COLO668 (cell line): ENCODE results near the gene STOM.
"Not testable (repeated sequence)": the region's sequence is repeated elsewhere in the genome, so short reads cannot be mapped to it uniquely, and the experiment has no call there.

Experiments used
- DNase-seq: peaks from one replicate; lab custom pipeline; 2025; ENCODE audit not compliant: unreplicated experiment; lab: John Stamatoyannopoulos, UW

STOM gene, protein sequence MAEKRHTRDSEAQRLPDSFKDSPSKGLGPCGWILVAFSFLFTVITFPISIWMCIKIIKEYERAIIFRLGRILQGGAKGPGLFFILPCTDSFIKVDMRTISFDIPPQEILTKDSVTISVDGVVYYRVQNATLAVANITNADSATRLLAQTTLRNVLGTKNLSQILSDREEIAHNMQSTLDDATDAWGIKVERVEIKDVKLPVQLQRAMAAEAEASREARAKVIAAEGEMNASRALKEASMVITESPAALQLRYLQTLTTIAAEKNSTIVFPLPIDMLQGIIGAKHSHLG

DNA sequence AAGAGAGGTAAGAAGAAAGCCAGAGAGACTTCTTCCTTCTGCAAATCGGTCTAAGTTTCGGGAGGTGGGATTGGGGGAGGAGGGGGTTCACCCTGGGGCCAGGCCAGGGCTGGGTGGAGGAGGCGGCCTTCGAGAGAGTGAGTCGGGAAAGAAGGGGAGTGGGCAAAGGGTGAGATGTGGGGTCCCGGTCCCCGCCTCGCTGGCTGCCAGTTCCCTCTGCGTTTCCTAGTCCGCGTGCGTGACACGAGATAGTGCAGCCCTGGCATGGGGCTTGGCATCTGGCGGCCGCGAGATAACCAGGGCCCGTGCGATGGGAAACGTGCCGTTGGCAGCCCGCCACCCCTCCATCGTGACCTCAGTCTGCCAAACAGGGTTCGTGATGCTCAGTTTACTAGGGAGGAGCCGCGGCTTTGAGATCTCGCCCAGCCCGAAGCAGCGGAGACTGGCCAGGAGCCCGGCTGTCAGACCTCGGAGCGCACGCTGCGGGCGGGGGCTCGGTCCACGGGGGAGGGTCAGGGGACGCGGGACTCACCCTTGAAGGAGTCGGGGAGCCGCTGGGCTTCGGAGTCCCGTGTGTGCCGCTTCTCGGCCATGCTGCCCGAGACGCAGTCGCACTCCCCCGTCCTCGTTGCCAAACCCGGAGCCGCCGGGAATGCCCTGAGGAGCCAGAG, at the start of gene STOM:
Gene STOM, minus strand, starts transcription at position 656 of the 671 bp plus-strand sequence. Its CDS starts 63 bp downstream, at position 593.
- DNase-seq, result no peak

DNA sequence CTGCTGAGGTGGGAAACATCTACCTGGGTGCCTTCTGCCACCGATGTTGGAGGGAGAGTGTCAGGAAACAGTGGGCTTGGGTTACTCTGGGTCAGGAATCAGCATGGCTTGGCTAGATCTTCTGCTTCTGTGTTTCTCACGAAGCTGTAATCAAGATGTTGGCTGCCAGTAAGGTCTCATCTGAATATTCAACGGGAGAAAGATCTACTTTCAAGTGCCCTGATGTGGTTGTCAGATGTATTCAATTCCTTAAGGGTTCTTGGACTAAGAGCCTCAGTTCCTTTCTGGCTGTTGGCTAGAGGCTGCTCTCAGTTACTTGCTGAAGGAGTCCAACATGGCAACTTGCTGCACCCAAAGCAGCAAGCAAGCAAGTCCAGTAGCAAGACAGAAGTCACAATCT, 41.9 kb upstream of the STOM start:
- DNase-seq, result no peak

DNA sequence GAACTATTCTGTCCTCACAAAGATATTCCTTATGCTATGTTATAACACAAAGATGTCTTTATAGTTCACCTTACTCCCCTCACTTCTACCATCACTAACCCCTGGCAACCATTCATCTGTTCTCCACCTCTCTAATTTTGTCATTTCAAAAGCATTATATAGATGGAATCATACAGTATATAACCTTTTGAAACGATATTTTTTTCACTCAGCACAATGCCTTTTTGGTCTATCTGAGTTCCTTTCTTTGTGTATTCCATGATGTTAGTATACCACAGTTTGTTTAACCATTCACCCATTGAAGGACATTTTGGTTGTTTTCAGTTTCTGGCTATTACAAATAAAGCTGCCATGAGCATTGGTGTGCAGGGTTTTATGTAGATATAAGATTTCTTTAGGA, 35.8 kb upstream of the STOM start:
- no peak for DNase-seq

DNA sequence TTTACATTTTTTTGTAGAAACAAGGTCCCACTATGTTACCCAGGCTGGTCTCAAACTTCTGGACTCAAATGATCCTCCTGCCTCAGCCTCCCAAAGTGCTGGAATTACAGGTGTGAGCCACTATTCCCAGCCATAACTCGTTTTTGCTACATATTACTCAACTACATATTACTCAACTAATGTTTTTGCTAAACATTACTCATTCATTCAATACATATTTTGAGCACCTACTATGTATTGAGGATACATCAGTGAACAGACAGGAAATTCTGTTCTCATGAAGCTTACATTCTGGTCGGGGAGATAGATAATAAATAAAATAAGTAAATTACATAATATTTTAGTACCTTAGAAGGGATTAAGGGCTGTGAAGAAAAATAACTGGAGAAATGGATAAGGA, 34.9 kb upstream of the STOM start:
- no peak for DNase-seq

DNA sequence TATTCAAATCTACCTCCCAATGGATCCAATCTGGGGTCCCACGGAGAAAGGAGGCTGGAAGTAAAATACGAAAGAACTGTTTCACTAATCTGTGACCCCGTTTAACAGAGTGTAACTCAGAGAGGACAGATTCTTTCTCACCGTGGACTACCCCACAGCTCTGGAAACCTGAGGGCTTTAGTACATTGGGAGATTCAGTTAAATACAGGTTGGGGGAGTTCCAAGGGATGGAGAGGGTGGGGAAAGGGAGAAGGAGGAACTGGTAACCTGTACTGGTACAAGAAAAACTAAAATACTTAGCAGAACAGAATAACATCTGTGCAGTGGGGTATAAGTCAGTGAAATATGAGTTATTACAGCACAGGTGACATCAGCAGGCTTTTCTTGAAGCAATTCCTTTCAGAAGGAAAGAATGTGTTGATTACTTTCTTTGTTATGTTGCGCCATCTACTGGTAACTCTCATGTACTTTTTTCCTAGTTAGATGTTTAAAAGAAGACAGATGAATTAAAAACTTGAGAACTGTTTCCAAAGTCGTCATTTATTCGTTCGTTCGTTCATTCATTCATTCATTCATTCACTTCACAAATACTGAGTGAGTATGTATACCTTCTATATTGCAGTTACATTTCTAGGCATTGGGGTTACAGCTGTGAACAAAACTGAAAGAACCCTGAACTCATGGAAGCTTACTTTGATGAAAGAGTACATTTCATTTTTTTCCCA, 30.0 kb upstream of the STOM start:
- no peak for DNase-seq

DNA sequence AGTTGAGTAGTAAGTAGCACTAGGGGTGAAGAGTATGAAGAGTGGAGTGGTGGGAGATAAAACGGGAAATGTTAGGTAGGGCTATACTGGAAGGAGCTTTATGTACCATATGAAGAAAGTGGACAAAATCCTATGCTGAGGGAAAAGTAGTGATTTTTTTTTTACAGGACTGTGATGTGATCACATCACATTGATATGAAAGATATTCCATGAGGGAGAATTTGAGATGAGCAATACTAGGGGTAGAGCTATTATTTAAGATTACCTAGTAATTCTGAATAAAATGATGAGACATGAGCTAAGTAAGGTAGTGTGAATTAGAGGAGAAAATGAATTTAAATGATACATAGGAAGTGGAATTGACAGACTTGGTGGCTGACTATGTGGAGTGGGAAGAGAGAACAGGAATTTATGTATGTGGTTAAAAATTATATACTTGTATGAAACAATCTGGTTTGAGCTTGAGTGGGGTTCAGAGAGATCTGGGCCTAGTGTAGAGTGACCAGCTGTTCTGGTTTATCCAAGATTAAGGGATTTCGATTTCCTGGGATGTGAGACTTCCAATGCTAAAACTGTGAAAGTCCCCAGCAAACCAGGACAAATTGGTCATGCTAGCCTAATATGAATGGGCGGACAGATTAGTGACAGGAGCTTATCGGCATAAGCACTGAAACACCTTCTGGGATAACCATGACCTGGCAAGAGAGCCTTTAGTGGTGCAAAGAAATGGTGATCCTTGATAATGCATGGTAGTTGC, 29.3 kb upstream of the STOM start:
- DNase-seq, result no peak

DNA sequence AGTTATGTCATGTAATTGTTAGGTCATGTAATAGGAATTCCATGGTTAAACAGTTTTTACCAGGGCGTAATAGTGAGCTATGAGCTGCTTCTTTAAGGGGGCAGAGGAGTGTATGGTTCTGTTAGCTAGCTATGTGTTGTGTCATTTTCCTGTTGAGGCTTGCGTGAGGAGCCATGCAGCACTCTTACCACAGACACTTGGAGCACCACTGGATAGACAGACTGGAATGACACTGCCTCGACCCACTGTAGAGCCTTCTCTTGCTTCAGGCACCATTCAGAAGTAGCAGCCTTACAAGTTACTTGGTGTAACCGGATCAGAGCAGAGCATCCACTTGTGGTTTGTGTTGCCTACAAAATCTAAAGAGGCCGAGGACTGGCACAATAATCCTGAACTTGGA, 28.3 kb upstream of the STOM start:
- DNase-seq, result no peak

DNA sequence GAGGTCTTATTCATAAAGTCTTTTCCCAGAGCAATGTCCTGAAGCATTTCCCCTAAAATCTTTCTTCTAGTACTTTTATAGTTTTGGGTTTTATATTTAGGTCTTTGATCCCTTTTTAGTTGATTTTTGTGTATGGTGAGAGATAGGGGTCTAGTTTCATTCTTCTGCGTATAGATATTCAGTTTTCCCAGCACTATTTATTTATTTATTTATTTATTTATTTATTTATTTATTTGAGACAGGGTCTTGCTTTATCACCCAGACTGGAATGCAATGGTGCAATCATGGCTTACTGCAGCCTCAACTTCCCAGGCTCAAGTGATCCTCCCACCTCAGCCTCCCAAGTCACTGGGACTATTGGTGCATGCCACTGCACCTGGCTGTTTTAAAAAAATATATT, 27.2 kb upstream of the STOM start:
- not testable (repeated sequence) for DNase-seq

DNA sequence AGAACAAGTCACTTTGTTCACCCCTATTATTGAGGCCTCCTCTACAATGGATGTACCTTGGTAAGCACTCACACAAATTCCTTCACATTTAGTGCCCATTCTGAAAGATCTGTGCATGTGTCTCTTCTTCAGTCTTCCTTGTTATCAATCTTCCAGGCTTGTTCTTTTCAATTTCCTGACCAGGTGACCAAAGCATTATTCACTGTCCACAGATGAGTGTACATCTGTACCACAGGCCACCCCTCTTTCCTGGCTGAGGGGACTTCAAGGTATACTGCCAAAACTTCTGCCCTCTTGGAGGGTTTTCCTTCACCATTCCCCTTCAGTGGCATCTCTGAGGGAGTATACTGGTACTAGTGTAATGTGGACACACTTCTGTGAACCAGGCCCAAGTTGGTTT, 25.5 kb upstream of the STOM start:
- no peak for DNase-seq

DNA sequence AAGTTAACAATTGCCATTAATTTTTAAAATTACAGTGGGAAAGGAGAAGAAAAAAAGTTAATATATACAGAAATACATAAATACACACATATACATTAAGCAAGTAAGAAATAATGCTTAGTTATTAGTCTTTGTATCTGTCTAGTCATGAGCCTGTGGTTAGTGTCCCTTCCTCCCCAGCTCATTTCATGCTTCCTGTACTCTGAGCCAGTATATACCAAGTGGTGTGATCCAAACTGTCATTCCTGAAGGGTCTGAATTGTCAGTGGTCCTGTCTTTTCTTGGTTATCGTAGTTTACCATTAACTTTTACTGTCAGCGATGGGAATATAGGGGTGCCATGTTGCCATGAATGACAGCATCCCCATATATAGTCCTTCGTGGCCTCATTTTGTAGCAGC, 24.2 kb upstream of the STOM start:
- no peak for DNase-seq

DNA sequence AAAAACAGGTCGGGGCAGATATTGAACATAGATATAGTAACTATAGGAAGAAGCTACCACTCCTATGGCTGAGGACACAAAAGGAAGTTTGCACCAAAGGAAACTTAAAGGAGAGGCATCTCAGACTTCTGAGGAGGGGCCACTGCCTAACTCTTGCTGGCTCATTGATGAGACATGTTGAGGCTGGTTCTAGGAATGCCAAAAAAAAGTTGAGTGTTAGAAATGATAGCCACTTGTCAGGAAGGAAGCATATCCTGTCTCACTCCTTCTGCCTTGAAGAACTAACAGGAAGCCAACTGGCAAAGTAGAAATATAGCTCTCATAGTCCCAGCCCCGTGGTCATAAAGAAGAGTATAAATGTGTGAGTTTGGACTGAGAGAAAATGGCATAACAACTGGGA, 23.3 kb upstream of the STOM start:
- DNase-seq, result no peak

DNA sequence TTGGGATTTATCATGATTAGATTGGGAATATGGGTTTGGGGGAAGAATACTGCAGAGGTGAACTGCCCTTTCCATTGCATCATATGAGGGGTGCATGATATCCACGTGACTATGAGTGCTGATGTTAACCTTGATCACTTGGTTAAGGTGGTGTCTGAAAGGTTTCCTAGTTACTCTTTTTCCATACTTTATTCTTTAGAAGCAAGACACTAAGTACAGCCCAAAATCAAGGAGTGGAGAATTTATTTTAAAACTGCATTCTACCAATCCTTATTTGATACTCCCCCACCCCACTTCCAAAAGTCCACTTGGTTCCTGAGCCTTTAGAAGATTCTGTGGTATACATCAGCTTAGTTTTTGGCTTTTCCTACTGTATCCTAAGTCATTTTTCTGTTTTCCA, 20.3 kb upstream of the STOM start:
- DNase-seq, result no peak

DNA sequence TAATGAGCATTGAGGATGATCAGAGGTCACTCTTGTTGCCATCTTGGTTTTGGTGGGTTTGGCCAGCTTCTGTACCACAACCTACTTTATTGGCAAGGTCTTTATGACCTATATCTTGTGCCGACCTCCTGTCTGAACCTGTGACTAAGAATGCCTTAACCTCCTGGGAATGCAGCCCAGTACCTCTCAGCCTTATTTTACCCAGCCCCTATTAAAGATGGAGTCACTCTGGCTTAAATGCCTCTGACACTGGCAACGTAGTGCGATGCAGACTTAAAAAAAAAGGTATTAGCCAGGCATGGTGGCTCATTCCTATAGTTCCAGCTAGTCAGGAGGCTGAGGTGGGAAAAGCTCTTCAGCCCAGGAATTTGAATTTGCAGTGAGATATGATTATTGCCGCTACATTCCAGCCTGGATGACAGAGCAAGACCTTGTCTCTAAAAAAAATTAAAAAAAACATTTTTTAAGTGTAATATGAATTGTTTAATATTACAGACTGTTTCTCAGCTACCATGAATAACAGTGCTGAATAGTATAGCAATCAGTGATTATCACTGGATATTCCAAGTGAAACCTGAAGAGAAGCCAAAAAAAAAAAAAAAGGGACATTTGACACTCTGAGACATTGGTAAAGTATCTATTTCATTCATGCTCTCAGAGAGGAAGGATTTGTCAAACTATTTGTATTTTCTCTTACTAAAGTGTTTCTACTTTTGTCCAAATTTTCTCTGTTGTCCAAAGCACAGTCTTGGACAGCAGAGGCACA, 18.3 kb upstream of the STOM start:
- DNase-seq, result no peak

DNA sequence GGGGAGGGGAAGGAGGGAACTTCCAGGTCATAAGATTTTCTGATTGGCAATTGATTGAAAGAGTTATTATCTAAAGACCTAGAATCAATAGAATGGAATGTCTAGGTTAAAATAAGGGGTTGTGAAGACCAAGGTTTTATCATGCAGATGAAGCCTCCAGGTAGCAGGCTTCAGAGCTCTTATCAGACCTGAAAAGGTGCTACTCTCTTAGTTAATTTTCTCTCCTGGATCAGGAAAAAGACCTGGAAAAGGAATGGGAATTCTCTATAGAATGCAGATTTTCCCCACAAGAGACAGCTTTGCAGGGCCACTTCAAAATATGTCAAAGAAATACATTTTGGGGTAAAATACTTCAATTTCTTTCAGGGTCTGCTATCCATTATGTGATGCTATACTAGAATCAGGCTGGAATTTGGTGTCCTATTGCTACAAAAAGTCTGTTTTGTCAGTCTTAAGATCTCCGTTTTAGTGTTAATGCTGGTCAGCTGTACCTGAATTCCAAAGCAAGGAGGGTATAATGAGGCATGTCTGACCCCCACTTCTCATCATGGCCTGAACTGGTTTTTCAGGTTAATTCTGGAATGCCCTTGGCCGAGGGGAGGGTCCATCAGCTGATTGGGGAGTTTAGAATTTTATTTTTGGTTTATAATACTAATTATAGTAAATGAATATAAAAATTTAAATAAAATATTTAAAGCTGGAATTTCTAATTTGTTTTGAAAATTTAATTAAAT, 16.6 kb upstream of the STOM start:
- DNase-seq, result no peak

DNA sequence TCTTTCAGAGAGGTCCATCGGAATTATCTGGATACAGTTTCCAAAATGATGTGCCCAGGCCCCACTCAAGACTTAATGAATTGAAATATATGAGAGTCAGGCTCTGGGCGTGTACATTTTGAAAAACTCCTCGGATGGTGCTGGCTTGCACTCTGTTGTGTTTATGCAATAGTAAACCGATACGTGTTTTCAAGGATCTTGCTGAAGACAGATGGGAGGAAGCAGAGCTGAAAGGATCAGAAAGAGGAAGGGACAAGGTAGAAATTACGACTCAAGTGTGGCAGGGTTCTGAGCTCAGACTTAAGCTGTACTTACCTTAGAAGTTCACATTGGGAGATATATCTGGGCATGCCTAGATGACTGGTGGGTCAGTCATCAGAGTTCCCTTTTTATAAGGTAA, 13.7 kb upstream of the STOM start:
- DNase-seq, result no peak

DNA sequence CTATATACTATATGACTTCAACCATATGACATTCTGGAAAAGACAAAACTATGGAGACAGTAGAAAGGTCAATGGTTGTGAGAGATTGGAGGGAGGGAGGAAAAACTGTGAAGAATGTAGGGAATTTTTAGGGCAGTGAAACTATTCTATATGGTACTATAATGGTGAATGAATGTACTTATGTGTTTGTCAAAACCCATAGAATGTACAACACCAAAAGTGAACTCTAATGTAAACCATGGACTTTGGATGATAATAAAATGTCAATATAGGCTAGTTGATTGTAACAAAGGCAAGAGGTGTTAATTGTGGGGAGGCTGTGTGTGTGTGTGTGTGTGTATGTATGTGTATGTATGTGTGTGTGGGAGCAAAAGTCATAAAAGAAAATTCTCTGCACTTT, 10.8 kb upstream of the STOM start:
- no peak for DNase-seq

DNA sequence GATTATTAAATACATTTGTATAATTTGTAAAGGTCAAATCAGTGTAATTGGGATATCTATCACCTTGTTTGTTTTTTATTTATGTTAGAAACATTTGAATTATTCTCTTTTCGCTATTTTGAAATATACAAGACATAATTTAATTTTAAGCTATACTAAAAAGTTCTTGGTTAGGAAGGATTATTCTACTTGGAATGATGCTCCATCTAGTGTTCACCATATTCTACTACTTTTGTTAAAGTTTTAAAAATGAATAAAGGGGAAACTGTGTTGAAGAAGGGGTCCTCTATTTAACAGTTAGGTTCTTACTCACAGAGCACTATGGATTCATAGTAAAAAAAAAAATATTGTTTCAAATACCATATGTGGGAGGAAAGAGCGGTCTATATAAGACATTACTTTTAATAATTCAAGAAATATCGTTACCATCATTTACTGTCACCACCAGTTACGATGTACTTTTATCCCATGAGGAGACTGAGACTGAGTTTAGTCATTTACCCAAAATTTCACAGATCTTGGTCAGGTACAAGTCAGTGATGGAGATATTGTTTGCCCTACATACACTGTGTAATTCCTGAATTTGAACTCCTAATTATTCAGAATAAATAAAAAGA, 6.3 kb upstream of the STOM start:
- no peak for DNase-seq

DNA sequence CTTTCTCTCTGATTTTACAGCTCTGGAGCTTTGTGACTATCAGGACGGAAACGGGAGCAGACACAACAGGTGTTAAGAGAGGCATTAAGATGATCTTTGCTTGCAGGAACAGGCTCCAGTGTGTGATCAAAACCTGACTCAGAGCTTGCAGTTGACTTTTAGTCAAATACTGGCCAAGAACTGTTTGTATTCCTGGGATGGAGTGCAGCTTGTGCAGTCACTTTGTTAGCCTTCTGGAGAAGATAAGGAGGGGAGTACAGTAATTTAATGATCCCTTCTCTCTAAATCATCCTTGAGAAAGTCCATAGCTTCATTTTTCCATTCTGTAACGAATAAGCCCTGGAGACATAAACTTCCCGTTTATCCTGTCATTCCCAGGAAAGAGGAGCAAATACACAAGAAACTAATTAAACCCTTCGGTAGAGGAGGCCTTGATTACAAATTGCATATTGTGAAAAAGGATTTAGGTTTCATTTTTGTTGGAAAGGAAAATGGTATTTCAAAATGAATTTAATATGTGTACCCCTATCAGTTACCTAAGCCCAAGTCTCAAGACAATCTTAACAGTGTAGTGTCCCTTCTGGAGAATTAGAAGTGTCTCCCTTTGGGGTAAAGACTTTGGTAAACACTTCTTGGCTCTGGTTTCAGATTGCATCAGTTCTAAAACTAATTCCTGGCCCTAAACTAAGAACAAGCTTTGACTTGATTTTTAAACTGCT, 3.1 kb upstream of the STOM start:
- no peak for DNase-seq
